ENCODE results near the gene FOXN3.

GRCh38 chr14:89372512-89372883 is 44.5 kb downstream of the FOXN3 start:
- no peak for TF ChIP-seq CTCF (IDR thresholded peaks at IDR 0.05)
- no peak for TF ChIP-seq EP300 (IDR thresholded peaks at IDR 0.05)
- no peak for TF ChIP-seq POLR2A (IDR thresholded peaks at IDR 0.05)

Data from ovary (tissue), 3 donors.